ENCODE results near the gene SLC4A5.
A peak's percentile ranks its signal among the peaks of the same experiment; 100 is the strongest.
"Not testable (repeated sequence)": the region's sequence is repeated elsewhere in the genome, so short reads cannot be mapped to it uniquely, and the experiment has no call there.

The SLC4A5 gene

DNA sequence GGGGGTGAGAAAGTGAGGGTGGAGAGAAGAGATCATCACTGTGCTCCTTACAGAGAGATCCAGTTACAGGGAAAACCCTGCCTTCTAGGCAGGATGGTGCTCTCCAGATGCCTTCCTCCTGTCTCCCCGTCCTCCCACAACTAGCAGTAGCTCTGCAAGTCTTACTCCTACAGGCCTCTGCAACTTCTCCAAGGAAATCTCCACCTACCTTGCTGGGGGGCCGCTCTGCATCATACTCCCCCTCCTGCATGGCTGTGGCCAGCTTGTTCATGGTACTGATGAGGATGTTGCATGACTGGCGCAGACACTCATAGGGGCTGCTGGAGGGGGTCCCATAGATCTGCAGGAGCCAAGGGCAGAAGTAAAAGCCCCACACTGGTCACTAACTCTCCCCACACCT is 22.8 kb upstream of the SLC4A5 start:
- no peak for DNase-seq

DNA sequence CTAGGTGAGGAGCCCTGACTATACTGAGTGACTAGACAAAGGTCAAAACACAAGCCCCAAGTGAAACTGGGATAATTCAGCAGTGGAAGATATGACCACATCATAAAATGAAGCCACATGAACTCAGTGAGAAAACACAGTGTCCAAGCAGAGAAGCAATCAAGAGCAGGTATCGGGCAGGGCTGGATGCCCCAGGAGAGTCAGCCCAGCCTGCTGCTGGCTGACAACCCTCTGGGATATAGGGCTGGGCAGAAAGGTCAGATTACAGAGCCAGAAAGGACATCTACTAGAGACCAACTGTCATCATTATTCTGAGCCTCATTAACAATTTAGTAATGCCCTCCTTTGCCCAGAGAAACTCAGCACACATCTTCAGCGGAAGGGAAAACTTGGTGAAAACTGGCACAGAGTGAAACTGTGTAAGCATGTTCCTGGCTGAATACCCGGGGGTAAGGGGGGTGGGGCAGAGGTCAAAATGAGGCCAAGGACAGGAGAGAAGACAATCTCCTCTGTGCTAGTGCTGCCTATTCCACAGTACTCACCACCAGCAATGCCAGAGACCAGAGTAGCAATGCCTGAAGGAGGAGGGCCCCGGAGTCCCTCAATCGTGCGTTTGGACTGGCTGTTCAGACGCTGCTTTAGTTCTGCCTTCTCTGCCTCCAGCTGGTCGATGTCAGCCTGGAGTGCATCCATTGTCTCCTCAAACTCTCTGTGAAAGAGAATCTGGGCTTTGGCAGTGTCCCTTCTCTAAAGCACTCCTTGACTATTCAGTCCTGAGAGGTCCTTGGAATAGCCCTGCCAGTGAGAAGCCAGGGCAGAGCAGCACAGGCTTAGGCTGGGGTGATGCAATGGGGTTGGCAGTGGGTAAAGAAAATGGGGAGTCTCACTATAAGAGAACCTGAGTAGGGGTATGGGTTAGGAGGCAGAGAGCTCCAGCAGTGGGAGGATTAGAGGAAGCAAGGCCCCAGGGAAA is 21.6 kb upstream of the SLC4A5 start:
- DNase-seq: no peak

DNA sequence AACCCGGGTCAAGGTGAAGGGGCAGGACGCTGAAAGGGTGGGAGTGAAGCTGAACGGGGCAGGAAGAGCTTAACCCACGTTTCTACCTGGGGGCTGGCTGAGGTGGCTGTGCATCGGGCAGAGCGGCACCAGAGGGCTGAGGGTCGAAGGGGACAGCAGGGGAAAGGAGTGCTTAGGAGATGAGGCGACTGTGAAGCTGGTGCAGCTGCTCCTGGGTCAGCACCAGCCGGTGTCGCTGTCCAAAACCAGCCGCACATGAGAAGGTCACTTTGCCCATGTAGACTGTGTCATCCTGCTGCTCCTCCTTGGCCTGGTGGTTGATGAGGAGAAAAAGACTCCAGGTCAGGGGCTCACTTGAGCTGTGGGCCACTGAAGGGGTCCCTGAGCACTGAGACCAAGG is 18.1 kb upstream of the SLC4A5 start:
- DNase-seq: no peak

DNA sequence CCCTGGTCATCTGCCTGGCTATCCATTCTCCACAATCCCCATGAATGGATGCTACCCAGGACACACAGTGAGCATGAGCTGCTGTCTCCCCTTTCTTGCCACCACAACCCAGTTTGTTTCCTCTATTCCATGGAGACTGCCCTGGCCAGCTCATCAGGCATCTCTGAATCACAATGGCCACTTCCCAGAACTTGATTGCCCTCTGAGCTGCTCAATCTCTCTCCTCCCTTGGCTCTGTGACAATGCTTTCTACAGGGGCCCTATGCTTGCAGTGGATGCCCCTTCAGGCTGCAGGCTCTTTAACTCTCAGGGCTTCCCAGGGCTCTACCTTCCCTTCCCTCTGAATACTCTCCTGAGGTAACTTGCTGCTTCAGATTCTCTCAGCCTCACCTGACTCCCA is 14.4 kb upstream of the SLC4A5 start:
- DNase-seq: no peak

DNA sequence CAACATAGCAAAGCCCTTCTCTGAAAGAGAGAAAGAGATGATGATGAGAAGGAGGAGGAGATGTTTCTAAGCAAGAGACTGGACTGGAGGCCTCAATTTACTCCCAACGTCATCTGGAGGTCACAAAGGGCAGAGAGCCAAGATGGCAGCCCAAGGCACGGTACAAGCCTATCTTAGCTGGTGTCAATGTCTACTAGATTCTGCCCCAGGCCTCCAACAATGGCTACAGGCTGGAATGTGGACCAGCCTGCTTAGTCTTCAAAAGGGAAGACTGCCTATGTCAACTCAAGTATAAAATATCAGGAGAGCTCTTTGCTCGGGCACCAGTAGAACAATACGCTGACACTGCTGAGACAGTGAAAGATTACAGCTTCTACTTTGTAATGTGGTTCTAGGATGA is 6.7 kb upstream of the SLC4A5 start:
- DNase-seq: no peak

DNA sequence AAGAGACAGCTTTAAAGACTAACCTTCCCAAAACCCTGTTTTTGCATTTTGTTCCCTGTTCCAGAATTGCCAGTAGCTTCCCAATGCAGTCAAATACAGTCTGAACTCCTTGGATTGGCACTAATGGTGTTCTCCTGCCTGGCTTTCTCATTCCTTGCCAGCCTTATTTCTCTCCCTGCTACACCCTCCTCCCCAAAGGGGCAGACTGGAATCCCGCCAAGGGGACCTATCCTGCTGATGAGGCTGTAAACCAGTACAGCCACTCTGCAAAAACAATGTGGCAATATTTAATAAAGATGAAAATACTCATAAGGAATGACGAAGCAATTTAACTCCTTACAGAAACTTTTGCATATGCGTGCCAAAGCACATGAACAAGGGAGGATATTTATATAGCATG is 4.5 kb upstream of the SLC4A5 start:
- DNase-seq: no peak

DNA sequence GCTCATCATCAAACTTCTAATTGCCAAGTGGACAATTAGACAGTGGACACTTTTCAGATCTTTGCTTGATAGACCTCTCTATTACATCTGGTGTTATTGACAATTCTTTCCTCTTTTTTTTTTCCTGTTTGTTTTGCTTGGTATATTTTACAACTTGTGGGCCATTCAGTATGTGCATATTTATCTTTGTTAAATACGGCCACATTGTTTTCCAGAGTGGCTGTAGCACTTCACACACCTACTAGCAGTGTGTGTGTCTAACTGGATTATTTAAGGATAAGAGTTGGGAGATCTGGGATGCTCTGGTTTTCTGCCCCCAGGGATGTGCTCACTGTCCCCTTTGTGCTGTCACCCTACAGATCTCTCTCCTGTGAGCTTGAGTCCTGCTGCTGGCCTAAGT is 4.1 kb upstream of the SLC4A5 start:
- no peak for DNase-seq

DNA sequence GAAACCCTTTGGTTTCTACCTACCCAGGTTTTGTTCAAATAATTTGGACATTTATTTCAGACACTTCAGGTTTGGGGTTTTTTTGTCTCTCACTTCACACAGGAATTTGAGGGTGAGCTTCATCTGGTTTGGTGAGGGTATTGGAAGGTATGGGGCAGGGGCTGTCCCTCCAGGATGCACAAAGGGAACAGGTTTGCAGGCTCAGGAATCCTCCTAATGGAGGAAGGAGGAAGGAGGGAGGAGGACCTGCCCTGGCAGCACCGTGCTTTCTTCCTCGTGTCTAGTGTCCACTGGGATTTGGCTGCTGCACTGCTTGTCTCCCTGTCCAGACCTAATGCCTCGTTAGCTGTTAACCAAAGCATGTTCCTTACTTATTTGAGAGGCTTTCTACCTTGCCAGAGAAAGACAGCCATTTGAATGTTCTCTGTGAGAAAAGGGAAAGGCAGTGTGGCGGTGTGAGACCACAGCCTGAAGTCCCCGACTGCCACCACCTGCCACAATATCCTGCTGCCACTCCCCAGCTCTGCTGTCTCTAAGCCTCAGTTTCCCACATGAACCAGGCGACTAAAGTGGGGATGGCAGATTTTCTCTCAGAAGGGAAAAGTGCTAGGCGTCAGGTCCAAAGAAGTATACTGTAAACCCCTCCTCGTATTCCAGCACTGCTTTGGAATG is 2.2 kb upstream of the SLC4A5 start:
- DNase-seq: no peak

DNA sequence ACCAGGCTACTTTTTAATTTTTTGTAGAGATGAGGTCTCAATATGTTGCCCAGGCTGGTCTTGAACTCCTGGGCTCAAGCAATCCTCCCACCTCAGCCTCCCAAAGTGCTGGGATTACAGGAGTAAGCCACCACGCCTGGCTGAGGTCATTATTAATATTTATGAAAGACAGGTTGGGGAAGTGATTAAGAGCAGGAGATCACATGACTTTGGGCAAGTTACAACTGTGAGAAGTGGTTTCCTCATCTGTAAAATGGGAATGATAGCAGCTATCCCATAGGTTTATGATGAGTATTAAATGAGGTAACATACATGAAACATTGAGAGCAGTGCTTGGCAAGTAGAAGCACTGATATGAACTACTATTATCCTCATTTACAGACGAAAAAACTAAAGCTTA is 7.0 kb downstream of the SLC4A5 start:
- DNase-seq: not testable (repeated sequence)

DNA sequence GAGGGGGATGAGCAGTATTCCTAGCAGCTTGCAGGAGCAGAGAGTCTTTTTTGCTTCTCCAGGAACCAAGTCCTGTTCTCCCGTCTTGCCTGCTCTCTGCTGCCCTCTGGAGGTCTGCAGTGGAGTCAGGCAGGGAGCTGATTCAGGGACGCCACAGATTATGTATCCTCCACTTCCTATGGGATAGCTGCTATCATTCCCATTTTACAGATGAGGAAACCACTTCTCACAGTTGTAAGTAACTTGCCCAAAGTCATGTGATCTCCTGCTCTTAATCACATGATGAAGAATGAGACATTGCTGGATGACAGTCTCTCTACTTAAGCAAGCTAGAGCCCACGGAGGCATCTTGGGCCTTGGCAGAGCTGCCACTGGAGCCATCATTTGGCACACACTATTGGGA is 8.3 kb downstream of the SLC4A5 start:
- DNase-seq: peak; percentile 60

DNA sequence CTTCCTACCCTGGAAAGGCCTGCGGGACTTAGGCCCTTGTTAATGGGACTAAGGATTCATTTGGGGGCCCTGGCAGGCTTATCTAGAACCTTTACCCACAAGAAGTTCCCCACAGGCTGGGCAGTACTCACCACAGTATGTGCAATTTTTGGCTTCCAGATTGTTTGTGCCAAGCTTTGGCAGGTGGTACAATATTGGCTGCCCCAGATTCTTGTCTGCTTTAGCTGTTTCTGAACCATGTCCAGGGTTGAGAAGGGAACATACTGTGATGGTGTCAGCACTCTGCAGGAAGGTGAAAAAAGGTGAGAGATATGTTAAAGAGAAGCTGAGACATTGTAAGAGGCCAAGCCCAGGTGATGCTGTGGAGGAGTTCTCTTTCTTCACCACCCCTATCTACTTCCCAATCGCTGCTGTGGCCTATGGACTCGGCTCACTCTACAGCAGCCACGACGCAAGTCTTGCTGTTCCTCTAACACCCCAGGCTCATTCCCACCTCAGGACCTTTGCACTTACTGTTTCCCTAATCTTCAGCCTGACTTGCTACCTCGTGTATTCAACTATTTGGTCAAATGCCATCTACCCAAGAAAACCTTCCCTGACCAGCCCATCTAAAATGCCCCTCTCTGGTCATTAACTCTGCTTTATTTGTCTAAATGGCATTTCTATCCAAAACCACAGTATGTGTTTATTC is 9.2 kb downstream of the SLC4A5 start:
- DNase-seq: no peak

DNA sequence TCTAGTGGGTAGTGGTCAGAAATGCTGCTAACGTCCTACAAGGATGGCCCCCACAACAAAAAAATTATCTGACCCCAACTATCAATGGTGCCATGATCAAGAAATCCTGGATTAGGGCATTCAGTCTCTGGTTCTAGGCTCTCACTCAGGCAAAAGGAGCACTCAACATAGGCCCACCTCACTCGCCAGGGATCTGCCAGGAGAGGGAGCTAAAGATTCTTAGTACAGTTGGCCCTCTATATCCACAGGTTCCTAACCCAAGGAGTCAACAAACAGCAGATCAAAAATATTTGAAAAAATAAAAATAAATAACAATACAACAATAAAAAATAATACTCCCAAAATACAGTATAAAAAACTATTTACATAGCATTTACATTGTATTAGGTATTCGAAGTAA is 10.0 kb downstream of the SLC4A5 start:
- DNase-seq: no peak

DNA sequence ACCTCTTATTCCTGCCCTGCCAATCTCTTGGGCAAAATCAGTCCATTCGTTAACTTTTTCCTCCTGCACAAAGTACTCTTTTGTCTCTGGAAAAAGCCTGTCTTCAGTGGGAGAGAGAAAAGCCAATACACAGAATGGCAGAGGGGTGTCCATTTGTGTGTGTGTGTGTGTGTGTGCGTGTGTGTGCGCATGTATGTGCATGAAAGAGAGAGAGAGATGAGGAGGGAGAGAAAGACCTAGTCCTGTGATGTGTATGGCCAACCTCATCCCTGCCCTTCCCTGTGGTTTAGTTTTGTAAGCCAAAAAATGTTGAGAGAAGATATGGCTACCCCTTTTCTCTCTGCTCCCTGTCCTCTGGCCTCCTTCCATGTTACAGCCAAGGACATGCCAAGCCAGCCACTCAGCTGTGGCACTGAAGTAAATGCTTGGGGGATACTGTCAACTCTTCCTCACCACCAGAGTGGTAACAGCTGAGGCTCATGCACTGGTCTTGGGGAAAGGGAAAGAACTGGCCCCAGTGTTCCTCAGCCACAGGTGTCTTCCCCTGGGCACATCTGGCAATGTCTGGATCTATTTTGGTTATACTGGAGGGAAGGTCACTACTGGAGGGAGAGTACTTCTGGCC is 10.6 kb downstream of the SLC4A5 start:
- DNase-seq: no peak

DNA sequence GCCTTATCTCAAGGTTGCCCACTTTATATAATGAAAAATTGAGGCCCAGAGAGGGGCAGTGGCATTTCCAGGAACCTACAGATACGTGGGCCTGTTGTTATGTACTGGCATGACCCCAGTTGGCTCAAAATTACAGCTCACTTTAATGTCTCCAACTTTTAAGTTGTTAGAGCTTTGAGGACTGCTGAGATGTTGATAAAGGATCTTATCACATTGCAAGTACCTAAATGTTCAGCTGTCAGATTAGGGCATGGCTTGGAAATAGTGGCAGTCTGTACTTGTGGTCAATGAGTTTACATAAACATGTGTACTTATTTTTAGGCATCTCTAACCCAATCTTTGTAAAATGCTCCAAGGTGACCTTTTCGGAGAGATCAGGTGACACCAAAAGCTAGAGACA is 14.6 kb downstream of the SLC4A5 start:
- DNase-seq: no peak

DNA sequence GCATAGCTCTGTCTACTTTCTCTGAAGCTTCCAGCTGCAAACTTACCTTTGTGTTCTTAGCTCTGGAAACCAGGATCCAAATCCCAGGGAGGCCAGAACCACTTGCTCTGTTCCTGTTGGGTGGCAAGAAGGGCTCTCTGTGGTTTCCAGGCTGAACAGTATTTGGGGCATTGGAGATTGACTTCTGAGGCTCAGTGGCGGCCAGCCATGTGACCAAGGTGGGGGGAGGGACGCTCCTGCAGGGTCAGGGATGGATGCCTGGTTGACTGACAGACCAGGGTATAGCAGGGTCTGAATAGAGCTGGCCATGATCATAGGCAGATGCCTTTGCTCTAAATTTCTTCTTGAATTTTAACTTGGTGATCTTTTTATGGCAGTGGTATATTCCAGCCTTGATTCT is 15.1 kb downstream of the SLC4A5 start:
- DNase-seq: no peak

DNA sequence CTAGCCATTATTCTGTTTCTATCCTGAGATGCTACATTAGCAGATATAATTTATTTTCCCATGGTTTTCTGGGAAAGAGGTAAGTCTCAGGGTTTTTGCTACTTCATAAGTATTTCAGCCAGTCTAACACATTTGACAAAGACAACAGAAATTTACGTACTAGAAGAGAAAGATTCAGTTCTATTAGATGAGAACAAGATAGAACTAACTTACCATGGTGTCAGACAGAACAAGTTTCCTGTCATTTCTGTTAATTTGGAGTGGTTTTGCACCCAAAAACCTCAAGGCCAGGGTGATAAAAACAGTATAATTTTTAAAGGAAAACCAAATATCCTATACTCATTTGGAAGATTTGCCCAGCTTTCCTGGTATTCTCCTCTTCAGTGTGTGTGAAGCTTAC is 15.6 kb downstream of the SLC4A5 start:
- no peak for DNase-seq

DNA sequence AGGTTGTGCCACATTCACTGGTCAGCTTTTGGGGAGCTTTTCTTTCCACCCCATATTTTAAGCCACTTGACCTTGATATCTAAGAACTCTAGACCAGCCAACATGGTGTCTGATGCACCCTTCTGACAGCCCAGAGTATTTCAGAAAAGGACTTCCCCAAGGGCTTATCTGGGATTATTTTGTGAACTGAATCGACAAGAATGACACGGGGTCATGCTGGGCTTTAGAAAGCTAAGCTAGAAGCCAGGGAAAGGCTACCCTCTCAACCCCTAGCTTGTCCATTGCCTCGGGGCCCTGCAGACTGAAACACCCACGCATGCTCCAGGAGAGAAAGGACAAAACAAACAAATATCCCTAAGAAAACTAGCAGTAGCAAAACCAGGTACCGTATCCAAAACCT is 16.0 kb downstream of the SLC4A5 start:
- DNase-seq: no peak

DNA sequence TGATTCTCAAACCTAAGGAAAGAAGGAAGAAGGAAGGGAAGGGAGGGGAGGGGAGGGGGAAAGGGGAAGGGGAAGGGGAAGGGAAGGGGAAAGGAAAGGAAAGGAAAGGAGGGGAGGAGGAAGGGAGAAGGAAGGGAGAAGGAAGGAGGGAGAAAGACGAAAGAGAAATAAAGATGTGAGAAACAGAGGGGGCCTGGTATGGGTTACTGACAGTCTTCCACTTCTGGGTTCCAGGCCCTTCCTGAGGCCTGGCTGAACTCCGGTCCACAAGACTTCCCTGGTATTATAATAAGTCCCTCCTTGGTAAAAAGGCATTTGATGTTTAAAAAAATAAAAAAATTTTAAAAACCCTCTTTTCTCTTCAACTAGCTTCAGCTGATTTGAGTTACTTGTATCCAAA is 17.4 kb downstream of the SLC4A5 start:
- no peak for DNase-seq

DNA sequence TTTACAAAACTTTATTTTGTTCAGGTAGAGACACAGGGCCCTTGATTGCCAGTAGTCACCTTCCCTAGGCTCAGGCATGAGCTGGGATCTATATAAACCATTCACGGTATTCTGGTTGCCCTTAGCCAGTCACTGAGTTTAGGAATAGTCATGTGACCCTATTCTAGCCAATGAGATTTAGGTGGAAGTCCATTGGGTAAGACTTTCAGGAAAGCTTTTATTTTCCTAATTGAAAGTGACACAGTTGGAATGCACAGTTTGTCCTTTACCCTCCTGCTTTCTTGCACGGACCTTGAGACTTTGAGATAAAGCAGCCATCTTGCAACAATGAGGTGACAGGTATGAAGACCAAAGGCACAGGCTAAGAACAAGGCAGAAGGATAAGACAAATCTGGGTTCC is 21.5 kb downstream of the SLC4A5 start:
- no peak for DNase-seq

DNA sequence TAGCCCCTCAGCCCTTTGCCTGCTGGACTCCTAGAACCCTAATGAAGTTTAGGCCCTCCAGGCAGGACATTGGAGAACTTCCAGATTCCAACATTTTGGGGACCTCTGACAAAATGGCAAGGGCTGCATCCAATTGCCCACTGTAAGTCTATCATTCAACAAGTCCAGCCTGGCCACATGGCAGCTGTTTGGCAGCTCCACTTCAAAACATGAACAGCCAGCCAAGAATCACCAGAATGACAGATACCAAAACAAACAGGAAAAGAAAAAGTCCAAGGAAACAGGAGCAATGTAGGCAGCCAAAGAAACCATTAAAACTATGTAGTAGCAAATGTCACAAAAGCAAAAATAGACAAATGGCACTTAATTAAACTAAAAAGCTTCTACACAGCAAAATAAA is 25.5 kb downstream of the SLC4A5 start:
- DNase-seq: no peak

DNA sequence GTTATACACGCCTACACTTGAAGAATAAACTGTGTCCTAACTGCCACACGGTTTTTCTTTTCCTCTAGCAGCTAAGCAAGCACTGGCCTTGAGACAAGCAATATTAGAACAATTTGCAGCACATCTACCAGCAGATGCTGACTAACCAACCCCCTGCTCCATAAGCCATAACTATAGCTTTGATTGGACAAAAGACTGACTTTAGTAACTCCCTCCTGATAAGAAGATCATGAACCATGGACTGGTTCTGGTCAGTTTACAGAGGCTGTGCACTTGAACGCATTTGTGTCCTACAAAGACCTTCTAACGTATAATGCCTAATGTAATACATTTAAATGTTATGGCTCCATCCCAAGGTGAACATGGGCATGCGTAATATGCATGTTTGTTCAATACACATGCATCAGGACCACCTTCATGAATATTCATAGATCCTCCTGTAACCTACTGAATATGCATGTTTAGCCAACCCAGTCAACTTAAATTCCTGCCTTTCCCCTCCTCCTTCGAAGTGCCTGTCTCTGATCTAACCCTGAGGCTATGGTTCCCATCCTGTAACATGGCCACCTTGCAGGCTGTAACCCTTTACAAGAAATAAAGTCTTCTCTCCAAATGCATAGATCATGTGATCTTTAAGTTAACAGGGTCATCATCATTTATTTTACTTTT is 26.5 kb downstream of the SLC4A5 start:
- DNase-seq: no peak

DNA sequence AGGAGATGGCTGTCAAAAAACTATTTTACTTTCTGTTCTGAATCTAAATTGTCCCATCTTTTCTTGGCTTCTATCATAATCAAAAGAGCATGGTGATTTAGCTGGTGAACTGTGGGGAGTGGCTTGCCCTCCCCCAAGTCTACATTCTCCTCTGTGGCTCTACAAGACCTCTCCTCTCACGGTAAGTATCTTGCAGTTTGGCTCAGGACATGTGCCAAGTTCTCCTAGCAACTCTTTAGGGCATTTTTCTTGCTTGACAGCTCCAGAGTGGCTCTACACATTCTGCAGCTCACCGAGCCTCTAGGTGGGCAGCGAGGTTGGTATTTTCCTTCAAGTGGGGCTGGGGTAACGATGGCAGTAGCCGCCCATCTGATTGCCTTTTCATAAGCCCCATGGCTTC is 29.1 kb downstream of the SLC4A5 start:
- no peak for DNase-seq

DNA sequence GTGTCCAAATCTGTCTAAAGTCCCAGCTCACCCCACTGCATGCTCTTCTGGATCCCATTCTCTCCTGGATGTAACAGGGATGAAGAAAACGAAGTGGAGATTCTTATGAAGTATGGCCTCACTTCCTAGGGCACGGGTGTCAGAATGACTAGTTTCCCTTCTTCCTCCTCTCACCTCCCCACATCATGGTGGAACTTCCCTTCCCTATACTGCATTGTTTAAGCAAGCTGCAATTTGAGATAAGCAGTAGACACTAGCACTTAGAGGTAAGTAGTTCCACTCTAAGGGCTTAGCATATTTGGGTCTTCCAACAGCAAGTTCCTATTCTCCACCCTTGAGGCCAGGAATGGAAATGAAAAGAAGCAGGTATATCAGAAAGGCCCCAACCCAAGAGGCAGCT is 29.7 kb downstream of the SLC4A5 start:
- no peak for DNase-seq
